Nephron (organoid): ENCODE results near the gene C11orf71.

Experiments
- H3K27ac Mint-ChIP-seq, 3 experiments: 2 replicates each; pipeline ENCODE4 v1.8.0; 2020; ENCODE audit warnings: mixed read lengths in 3 of 3, mild to moderate bottlenecking in 2 of 3, moderate library complexity in 1 of 3
- H3K27me3 Mint-ChIP-seq: 2 replicates; pipeline ENCODE4 v1.8.0; 2021; ENCODE audit warnings: low read depth, mild to moderate bottlenecking, moderate library complexity, mixed read lengths
- H3K36me3 Mint-ChIP-seq: 2 replicates; pipeline ENCODE4 v1.8.0; 2020; ENCODE audit warnings: low read depth, mixed read lengths
- H3K4me1 Mint-ChIP-seq: 2 replicates; pipeline ENCODE4 v1.8.0; 2020; ENCODE audit warnings: mixed read lengths
- H3K4me3 Mint-ChIP-seq, 3 experiments: 2 replicates each; pipeline ENCODE4 v1.8.0; 2020; ENCODE audit warnings: mild to moderate bottlenecking in 3 of 3, mixed read lengths in 3 of 3, moderate library complexity in 2 of 3
- H3K9me3 Mint-ChIP-seq: 2 replicates; pipeline ENCODE4 v1.8.0; 2020; ENCODE audit warnings: mixed read lengths
- TF ChIP-seq, protein P1 (sequence below), 3 experiments: fragments of 200-600 bp; sonication (generic); IDR thresholded peaks; one replicate each; pipeline ENCODE4 v1.5.0; 2021; ENCODE audit warnings: antibody characterized with exemption in 3 of 3; ENCODE audit not compliant: unreplicated experiment in 3 of 3

C11orf71 gene, protein sequence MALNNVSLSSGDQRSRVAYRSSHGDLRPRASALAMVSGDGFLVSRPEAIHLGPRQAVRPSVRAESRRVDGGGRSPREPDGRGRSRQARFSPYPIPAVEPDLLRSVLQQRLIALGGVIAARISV

DNA sequence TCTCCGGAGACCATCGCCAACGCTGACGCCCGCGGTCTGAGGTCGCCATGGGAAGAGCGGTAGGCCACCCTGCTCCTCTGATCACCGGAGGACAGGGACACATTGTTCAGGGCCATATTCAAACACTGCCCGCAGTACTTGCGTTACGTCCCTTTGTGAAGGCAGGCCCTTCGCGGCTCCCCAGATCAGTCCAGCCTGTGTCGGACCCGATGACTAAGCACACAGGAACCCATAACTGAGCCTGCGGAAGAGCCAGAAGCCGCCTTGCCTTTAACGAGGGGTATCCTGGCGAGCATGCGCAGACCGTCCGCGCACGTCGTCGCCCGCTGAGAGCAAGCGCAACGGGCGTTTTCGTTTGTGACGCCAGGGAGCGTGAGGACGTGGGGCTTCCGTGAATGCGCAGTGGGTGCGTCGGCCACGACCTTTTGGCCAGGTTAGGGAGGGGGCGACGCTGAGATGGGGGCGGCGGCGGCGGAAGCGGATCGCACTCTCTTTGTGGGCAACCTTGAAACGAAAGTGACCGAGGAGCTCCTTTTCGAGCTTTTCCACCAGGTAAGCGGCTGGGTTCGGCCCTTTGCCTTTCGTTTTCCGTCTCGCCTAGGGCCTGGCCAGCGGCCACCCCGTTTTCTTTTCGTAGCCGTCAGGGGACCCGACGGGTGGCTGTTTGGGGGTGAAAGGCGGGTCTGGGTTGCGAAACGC, at the start of gene C11orf71, which contains the start of gene RBM7:
Gene C11orf71, minus strand, starts transcription at position 296 of the 699 bp plus-strand sequence. Its CDS starts 180 bp downstream, at position 116.
Gene RBM7, plus strand, starts transcription at position 451 of the 699 bp plus-strand sequence. Its CDS starts 6 bp downstream, at position 457.
- Mint-ChIP-seq H3K27ac (peak within 1 kb of the TSS; percentile 99 to 100 (median 100)), H3K4me1 (peaks cover 34% of the 10 kb centered on the region), H3K4me3 (peak within 1 kb of the TSS; percentile 99 to 100 (median 99)), H3K27me3 (no peaks in the 10 kb centered on the region), H3K9me3 (no peaks in the 10 kb centered on the region), H3K36me3 (peaks cover 28% of the 10 kb centered on the region)
- TF ChIP-seq, protein P1, sequence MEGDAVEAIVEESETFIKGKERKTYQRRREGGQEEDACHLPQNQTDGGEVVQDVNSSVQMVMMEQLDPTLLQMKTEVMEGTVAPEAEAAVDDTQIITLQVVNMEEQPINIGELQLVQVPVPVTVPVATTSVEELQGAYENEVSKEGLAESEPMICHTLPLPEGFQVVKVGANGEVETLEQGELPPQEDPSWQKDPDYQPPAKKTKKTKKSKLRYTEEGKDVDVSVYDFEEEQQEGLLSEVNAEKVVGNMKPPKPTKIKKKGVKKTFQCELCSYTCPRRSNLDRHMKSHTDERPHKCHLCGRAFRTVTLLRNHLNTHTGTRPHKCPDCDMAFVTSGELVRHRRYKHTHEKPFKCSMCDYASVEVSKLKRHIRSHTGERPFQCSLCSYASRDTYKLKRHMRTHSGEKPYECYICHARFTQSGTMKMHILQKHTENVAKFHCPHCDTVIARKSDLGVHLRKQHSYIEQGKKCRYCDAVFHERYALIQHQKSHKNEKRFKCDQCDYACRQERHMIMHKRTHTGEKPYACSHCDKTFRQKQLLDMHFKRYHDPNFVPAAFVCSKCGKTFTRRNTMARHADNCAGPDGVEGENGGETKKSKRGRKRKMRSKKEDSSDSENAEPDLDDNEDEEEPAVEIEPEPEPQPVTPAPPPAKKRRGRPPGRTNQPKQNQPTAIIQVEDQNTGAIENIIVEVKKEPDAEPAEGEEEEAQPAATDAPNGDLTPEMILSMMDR (IDR thresholded peaks at IDR 0.05; ENCODE audit: unreplicated experiment in 3 of 3), result peak in 1 of 3 experiments; percentile 10

DNA sequence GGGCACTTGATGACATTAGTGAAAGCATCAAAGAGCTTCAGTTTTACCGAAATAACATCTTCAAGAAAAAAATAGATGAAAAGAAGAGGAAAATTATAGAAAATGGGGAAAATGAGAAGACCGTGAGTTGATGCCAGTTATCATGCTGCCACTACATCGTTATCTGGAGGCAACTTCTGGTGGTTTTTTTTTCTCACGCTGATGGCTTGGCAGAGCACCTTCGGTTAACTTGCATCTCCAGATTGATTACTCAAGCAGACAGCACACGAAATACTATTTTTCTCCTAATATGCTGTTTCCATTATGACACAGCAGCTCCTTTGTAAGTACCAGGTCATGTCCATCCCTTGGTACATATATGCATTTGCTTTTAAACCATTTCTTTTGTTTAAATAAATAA, 49.5 kb upstream of the C11orf71 start:
- Mint-ChIP-seq H3K4me1 (no peaks in the 10 kb centered on the region), H3K27me3 (no peaks in the 10 kb centered on the region), H3K36me3 (peaks cover 54% of the 10 kb centered on the region), H3K27ac (no peak overlapping the region), H3K4me3 (no peak overlapping the region), H3K9me3 (no peaks in the 10 kb centered on the region)
- TF ChIP-seq, protein P1 (IDR thresholded peaks at IDR 0.05; ENCODE audit: unreplicated experiment in 3 of 3), result no peak

DNA sequence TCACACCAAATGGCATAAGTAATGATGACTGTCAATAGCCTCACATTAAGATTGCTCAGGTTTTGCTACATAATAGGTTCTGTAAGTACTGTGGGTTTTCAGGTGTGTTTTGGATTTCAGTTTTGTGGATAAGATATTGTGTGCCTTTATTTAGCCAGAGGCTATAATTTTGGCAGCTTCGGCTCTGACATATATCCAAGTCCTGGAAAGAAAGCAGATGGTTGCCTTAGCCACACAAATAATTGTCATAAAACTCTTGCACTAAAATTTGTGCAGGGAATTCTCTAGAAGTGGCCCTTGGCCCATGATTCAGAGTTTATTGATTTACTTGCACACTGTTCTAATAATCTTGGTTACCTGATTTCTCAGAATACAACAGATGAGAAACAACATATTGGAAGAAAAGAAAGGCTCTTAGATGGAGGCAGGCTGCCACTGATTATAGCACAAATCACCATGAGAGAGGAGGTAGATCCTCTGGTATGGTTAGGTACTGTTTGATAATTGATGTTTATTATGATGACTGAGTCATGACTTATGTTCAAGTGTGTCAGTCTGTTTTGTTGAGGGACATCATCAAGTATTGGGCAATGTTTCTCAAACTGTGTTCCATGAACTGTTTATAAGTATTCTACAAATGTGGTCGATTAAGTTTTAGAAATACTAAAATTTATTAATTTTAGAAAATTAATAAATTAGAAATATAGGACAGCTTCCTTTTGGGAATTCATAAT, 48.6 kb upstream of the C11orf71 start:
- TF ChIP-seq, protein P1 (IDR thresholded peaks at IDR 0.05; ENCODE audit: unreplicated experiment in 3 of 3), result no peak
- no peaks in the 10 kb centered on the region for H3K4me1 Mint-ChIP-seq
- H3K36me3 Mint-ChIP-seq, result peaks cover 60% of the 10 kb centered on the region

DNA sequence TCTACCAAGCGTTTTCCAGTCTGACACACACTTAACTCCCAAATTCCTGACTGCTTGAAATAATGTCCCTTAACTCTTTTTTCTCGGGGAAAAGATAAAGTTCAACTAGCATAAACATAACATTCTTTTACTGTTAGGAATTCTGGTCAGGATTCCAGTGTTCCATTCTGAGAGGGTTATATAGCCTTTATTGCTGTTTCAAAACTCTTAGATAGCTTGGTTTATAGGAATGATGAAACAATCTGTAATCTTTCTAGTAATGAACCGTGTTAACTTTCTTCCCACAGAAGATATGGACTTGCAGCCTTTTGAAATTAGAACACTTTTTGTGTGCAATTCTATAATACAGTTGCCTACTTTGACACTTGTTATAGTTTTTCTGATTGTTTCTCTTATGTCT, 47.6 kb upstream of the C11orf71 start:
- Mint-ChIP-seq H3K9me3 (no peaks in the 10 kb centered on the region), H3K4me1 (no peaks in the 10 kb centered on the region), H3K27me3 (no peaks in the 10 kb centered on the region), H3K36me3 (peaks cover 50% of the 10 kb centered on the region), H3K4me3 (no peak overlapping the region), H3K27ac (peak overlapping the region; percentile 9 to 20 (median 17))
- TF ChIP-seq, protein P1 (IDR thresholded peaks at IDR 0.05; ENCODE audit: unreplicated experiment in 3 of 3), result no peak

More for the DNA sequence above, 48.6 kb upstream of the C11orf71 start:
- H3K27me3 Mint-ChIP-seq, result no peaks in the 10 kb centered on the region
- no peak overlapping the region for H3K27ac Mint-ChIP-seq
- H3K4me3 Mint-ChIP-seq, result no peak overlapping the region
- no peaks in the 10 kb centered on the region for H3K9me3 Mint-ChIP-seq

DNA sequence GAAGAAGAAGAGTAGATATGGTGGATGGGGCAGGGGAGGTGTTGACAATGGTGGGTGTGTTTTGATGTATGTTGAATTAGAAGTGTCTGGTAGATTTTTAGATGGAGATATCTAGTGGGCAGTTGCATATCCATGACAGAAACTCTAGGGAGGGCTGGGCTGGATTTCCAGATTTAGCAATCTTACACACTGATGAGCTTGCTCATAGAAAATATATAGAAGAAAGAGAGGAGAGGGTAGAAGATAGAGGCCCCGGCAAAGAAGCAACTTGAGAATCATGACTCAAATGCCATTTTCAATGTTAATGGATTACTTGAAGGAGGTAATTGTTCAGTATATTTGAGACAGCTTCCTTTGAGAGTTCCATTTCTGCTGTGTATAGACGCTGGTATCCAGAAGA, 47.1 kb upstream of the C11orf71 start:
- Mint-ChIP-seq H3K9me3 (no peaks in the 10 kb centered on the region), H3K4me3 (no peak overlapping the region), H3K4me1 (no peaks in the 10 kb centered on the region), H3K27me3 (no peaks in the 10 kb centered on the region), H3K36me3 (peaks cover 47% of the 10 kb centered on the region), H3K27ac (peak overlapping the region; percentile 9 to 62 (median 17))
- TF ChIP-seq, protein P1 (IDR thresholded peaks at IDR 0.05; ENCODE audit: unreplicated experiment in 3 of 3), result no peak
